OCI-LY1 (cell line): ENCODE measurements around the gene KCNJ15.

ENCODE experiments used
- H2AFZ ChIP-seq: fragments of 200-600 bp; sonication (generic), shearing (Covaris generic); 2 replicates; pipeline ENCODE4 v1.6.0; 2014; ENCODE audit warnings: antibody characterized with exemption, mild to moderate bottlenecking, low read length
- H3F3A ChIP-seq: fragments of 200-600 bp; sonication (generic), shearing (Covaris generic); 2 replicates; pipeline ENCODE4 v1.6.0; 2014; ENCODE audit warnings: mild to moderate bottlenecking, antibody characterized with exemption, low read length, moderate library complexity; ENCODE audit not compliant: insufficient read depth
- H3K27ac ChIP-seq: fragments of 200-600 bp; sonication (generic); 2 replicates; pipeline ENCODE4 v1.5.1; 2014; ENCODE audit warnings: low read length, mixed run types, mild to moderate bottlenecking, low read depth; ENCODE audit not compliant: poor library complexity, severe bottlenecking
- H3K27me3 ChIP-seq: fragments of 200-600 bp; sonication (generic); 2 replicates; pipeline ENCODE4 v1.6.0; 2014; ENCODE audit warnings: antibody characterized with exemption, mild to moderate bottlenecking, low read length, moderate library complexity; ENCODE audit not compliant: insufficient read depth
- H3K36me3 ChIP-seq: fragments of 200-600 bp; sonication (generic); 2 replicates; pipeline ENCODE4 v1.6.1; 2014; ENCODE audit warnings: mild to moderate bottlenecking, antibody characterized with exemption, low read length, moderate library complexity, mixed read lengths; ENCODE audit not compliant: insufficient read depth
- H3K4me1 ChIP-seq: fragments of 200-600 bp; sonication (generic); 2 replicates; pipeline ENCODE4 v1.5.1; 2014; ENCODE audit warnings: mild to moderate bottlenecking, low read length, moderate library complexity; ENCODE audit not compliant: insufficient read depth, severe bottlenecking
- H3K4me2 ChIP-seq: fragments of 200-600 bp; sonication (generic), shearing (Covaris generic); 2 replicates; pipeline ENCODE4 v1.6.1; 2014; ENCODE audit warnings: low read length
- H3K4me3 ChIP-seq: fragments of 200-600 bp; sonication (generic); 2 replicates; pipeline ENCODE4 v1.5.1; 2014; ENCODE audit warnings: low read length, low read depth, mild to moderate bottlenecking, mixed read lengths; ENCODE audit not compliant: poor library complexity, severe bottlenecking
- H3K79me2 ChIP-seq: fragments of 200-600 bp; shearing (Covaris generic); 2 replicates; pipeline ENCODE4 v1.6.1; 2016; ENCODE audit warnings: mixed run types, low read length, mixed read lengths; ENCODE audit not compliant: insufficient read depth
- H3K9ac ChIP-seq: fragments of 200-600 bp; sonication (generic), shearing (Covaris generic); 2 replicates; pipeline ENCODE4 v1.6.1; 2014; ENCODE audit warnings: mild to moderate bottlenecking, low read length, mixed read lengths
- H3K9me2 ChIP-seq: fragments of 200-600 bp; sonication (generic), shearing (Covaris generic); 2 replicates; pipeline ENCODE4 v1.6.1; 2014; ENCODE audit warnings: low read depth, mild to moderate bottlenecking, low read length, mixed read lengths
- H3K9me3 ChIP-seq: fragments of 200-600 bp; shearing (Covaris generic); 2 replicates; pipeline ENCODE4 v1.6.1; 2014; ENCODE audit warnings: low read length, mixed read lengths
- H4K20me1 ChIP-seq: fragments of 200-600 bp; sonication (generic), shearing (Covaris generic); 2 replicates; pipeline ENCODE4 v1.6.0; 2016; ENCODE audit warnings: mild to moderate bottlenecking, low read length; ENCODE audit not compliant: insufficient read depth
- CTCF ChIP-seq: fragments of 200-600 bp; sonication (generic), shearing (Covaris generic); IDR thresholded peaks from 2 replicates; pipeline ENCODE4 v1.5.1; 2017; ENCODE audit warnings: mild to moderate bottlenecking, antibody characterized with exemption, low read length, moderate library complexity, mixed read lengths
- EZH2 ChIP-seq: fragments of 200-600 bp; sonication (generic), shearing (Covaris generic); IDR thresholded peaks from 2 replicates; pipeline ENCODE4 v1.8.0; 2017; ENCODE audit warnings: borderline replicate concordance, mixed run types, mild to moderate bottlenecking, antibody characterized with exemption, low read length, moderate library complexity, mixed read lengths

The KCNJ15 gene

GRCh38 chr21:38255571-38256117 lies 1.1 kb upstream of the KCNJ15 start:
- Histone ChIP-seq H3K36me3 (no peaks in the 10 kb centered on the region), H3K27me3 (no peaks in the 10 kb centered on the region)
- TF ChIP-seq EZH2 (no peak), CTCF (no peak)

GRCh38 chr21:38257667-38258066 lies 876 bp downstream of the KCNJ15 start:
- Histone ChIP-seq H3K79me2 (no peaks in the 10 kb centered on the region), H3F3A (no peaks in the 10 kb centered on the region), H3K27me3 (no peaks in the 10 kb centered on the region), H3K4me1 (no peaks in the 10 kb centered on the region), H3K9me3 (no peaks in the 10 kb centered on the region), H3K9me2 (no peaks in the 10 kb centered on the region), H3K4me3 (no peak overlapping the region), H3K4me2 (no peak overlapping the region), H4K20me1 (no peaks in the 10 kb centered on the region), H3K36me3 (no peaks in the 10 kb centered on the region), H2AFZ (no peak overlapping the region), H3K9ac (no peak overlapping the region), H3K27ac (no peak overlapping the region)
- TF ChIP-seq EZH2 = no peak
- TF ChIP-seq CTCF = no peak

More at GRCh38 chr21:38255571-38256117, 1.1 kb upstream of the KCNJ15 start:
- Histone ChIP-seq H2AFZ (no peak overlapping the region), H3K9me3 (no peaks in the 10 kb centered on the region), H3K27ac (no peak overlapping the region), H3K79me2 (no peaks in the 10 kb centered on the region), H3K9ac (no peak overlapping the region), H4K20me1 (no peaks in the 10 kb centered on the region), H3K9me2 (no peaks in the 10 kb centered on the region), H3K4me2 (no peak overlapping the region), H3K4me3 (no peak overlapping the region), H3K4me1 (no peaks in the 10 kb centered on the region), H3F3A (no peaks in the 10 kb centered on the region)

- H3K4me1 ChIP-seq = no peaks in the 10 kb centered on the region
- no peak overlapping the region for H3K9ac ChIP-seq
- no peaks in the 10 kb centered on the region for H4K20me1 ChIP-seq
- TF ChIP-seq CTCF (no peak), EZH2 (no peak)
- no peaks in the 10 kb centered on the region for H3K79me2 ChIP-seq
- H3K9me3 ChIP-seq = no peaks in the 10 kb centered on the region
- H3K9me2 ChIP-seq = no peaks in the 10 kb centered on the region
- H3F3A ChIP-seq = no peaks in the 10 kb centered on the region
- no peak overlapping the region for H3K4me3 ChIP-seq
- H3K4me2 ChIP-seq = no peak overlapping the region
- H3K27me3 ChIP-seq = no peaks in the 10 kb centered on the region
- no peak overlapping the region for H3K27ac ChIP-seq
- H2AFZ ChIP-seq = no peak overlapping the region
- H3K36me3 ChIP-seq = no peaks in the 10 kb centered on the region
These were observed 2.0 kb downstream of the KCNJ15 start for GRCh38 chr21:38258521-38259485.
